A549 treated with dexamethasone at 1 μM for 4 hours (cell line): Measurements from ENCODE around the gene ME3. TPM values are rescaled to one million over a fixed set of nuclear protein-coding genes. Genes with fewer than 3 reads are reported as not detected.

Experiments used
- total RNA-seq: library from RNA; stranded (reverse); fragments of 200-300 nt; extraction: Qiagen RNA extraction; gene quantifications from 5 replicates; pipeline ENCODE4 v1.2.3, GENCODE V29; 2022

The ME3 gene
- total RNA-seq, result 13.2 to 16.1 TPM (median 14.5 TPM) in 5 replicates

GRCh38 chr11:86672007-86672621 is at the start of gene ME3:
Gene ME3 (minus strand): TSS chr11:86672616.

Other genes starting within 250 kb of the ME3 start
- 350 to 444 TPM (median 402 TPM) in 5 replicates for gene PRSS23, start 127.9 kb upstream of the ME3 start, total RNA-seq